NK-92 (cell line): ENCODE data around the gene KNG1.
"Not testable (repeated sequence)": the region's sequence is repeated elsewhere in the genome, so short reads cannot be mapped to it uniquely, and the experiment has no call there.

Experiments
- DNase-seq: peaks from one replicate; lab custom pipeline; 2025; ENCODE audit not compliant: unreplicated experiment; lab: John Stamatoyannopoulos, UW

The KNG1 gene

DNA sequence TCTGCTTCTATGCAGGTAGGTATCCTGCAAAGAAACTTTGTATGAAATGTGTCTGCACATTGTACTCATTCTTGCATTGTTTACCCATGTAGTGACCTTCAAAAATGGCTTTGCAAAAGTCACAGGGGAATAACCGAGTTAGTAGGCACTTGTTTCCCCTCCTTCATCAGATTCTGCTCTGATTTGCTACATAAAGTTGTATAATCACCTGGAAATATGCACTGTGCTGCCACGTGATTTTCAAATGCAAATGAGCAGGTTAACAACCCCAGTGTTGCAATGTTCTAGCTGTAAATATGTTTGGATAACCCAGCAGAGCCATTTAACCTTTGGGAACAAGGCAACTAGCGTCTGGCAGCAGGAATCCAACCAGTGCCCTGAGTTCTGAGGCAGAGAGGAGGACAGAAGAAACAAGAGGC is at the start of gene KNG1:
TSS of gene KNG1 (plus strand) at position 321 of the 419 bp plus-strand sequence. CDS start 184 bp downstream, outside the sequence.
- DNase-seq, result no peak

DNA sequence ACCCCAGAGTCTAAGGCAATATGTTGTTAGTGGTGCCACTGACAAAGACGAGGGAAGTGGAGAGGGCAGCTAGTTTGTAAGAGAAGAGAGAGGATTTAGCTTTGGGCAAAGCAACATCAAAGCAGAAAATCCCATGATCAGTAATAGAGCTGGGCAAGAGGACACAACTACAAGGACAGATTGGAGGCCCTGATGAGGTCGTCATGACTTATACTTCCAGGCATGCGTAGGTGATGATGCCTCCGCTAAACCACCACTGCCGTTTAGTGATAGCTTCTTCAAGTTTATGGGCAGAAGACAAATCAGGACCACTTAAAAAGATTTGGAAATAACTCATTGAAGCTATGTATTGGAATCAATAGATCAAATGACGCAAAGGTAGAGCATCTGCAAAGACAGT is 48.7 kb upstream of the KNG1 start:
- no peak for DNase-seq

GRCh38 chr3:186669378-186670084 is 47.6 kb upstream of the KNG1 start:
- no peak for DNase-seq

DNA sequence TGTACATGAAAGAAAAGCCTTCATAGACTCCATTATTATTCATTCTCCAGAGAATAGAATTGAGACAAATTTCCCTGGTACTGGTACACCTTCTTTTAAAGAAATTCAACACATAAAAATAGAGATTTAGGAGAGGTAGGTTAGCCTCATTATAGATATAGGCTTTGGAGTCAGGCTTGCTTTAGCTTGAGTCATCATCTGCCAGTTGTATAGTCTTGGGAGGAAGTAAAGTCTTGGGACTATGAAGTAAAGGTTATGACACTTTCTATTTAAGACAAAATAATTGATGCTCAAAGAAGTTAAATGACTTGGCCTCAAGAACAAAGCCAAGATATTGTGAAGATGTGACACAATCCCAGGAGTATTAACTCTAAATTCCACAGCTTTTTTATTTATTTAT is 47.0 kb upstream of the KNG1 start:
- no peak for DNase-seq

DNA sequence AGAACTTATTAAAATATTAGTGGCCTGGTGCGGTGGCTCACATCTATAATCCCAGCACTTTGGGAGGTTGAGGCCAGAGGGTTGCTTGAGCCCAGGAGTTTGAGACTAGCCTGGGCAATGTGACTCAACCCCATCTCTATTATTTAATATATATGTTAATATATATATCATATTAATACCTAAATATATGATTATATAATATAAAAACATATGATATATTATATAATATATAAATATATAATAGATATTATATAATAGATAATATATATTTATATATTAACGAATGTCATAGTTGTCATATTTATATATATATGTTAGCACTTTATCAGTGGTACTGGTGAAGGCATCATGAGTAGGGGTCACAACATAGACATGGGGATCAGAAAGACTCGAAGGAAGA is 46.1 kb upstream of the KNG1 start:
- DNase-seq, result no peak

- no peak for DNase-seq
Measured at GRCh38 chr3:186678604-186679003, 38.6 kb upstream of the KNG1 start.

DNA sequence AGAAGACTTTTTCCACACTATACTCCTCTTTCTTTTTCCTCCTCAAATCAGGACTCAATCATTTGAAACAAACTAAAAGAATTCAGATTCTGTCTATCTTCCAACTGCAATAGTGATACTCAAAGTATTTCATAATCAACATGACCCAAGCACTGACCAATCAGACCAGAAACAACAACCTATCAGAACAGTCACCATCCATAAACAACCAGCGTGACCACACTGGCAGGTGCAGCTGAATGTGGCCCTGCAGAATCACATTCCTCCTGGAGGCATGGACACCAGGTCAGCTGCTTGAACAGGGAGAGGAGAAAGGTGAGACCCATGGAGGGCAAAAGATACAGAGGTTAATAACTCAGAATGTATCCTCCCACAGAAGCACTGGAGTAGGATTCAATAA is 38.0 kb upstream of the KNG1 start:
- no peak for DNase-seq

DNA sequence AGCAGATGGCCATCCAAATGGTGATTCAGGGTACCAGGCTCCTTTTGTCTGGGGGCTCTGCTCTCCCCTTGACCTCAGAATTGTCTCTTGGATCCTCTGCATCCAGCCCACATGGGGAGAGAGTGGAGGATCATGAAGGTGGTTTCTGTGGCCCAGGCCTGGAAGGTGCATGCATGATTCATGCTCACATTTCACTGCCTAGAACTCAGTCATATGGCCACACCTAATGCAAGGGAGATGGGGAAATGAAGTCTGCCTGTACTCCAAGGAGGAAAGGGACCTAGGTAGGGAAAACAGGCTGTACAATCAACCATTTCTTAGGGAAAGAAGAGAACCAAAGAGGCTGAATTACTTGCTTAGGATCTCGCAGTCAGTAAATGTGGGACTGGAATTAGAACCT is 36.3 kb upstream of the KNG1 start:
- no peak for DNase-seq

GRCh38 chr3:186682812-186683211 is 34.3 kb upstream of the KNG1 start:
- DNase-seq, result no peak

DNA sequence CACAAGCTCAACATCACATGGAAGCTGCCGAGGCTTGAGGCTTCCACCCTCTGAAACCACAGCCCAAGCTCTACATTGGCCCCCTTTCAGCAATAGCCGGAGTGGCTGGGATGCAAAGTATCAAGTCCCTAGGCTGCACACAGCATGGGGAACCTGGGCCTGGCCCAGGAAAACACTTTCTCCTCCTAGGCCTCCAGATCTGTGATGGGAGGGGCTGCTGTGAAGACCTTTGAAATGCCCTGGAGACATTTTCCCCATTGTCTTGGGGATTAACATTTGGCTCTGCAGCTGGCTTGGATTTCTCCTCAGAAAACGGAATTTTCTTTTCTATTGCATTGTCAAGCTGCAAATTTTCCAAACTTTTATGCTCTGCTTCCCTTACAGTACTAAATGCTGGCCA is 33.2 kb upstream of the KNG1 start:
- no peak for DNase-seq

GRCh38 chr3:186686475-186686874 is 30.7 kb upstream of the KNG1 start:
- DNase-seq, result not testable (repeated sequence)

DNA sequence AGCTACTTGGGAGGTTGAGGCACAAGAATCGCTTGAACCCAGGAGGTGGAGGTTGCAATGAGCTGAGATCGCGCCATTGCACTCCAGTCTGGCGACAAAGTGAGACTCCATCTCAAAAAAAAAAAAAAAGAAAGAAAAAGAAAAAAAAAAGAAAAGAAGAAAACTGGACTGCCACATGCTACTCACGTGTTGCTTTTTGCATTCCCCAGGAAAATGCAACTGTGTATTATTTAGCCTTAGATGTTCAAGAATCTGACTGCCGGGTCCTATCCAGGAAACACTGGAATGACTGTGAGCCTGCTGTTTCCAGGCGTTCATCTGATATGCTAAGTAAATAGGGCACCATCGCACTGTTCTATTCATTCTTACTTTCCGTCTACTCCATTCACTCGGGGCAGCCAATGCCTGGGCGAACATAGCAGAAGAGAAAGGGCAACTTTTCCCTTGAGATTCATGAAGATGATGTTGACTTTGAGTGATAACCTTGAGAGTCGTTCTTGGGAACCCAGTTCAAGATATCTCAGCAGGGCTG is 30.0 kb upstream of the KNG1 start:
- DNase-seq, result no peak

GRCh38 chr3:186690304-186690703 is 26.9 kb upstream of the KNG1 start:
- not testable (repeated sequence) for DNase-seq

GRCh38 chr3:186691676-186692075 is 25.5 kb upstream of the KNG1 start:
- no peak for DNase-seq

DNA sequence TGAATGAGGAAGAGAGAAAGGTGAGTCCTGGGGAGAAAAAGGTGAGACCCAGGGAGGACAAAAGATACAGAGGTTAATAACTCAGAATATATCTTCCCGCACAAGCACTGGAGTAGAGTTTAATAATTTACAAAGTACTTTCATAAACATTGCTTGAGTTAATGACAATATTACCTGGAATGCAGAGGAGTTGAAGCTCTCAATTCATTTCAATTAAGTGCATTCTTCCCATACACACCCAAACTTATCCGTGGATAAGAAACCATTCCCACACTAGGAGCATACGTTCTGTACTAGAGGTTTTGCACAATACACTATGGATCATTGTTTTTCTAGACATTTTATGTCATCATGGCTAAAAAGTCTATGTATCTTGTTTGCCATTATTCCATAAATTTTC is 23.3 kb upstream of the KNG1 start:
- DNase-seq, result no peak

- no peak for DNase-seq
Measured at GRCh38 chr3:186694288-186695032, 22.7 kb upstream of the KNG1 start.

- DNase-seq, result no peak
Measured at GRCh38 chr3:186696522-186696921, 20.6 kb upstream of the KNG1 start.

- DNase-seq, result no peak
Measured at GRCh38 chr3:186697510-186697909, 19.6 kb upstream of the KNG1 start.

- no peak for DNase-seq
Measured at GRCh38 chr3:186700267-186700666, 16.9 kb upstream of the KNG1 start.

GRCh38 chr3:186702451-186702850 is 14.7 kb upstream of the KNG1 start:
- not testable (repeated sequence) for DNase-seq

GRCh38 chr3:186705882-186706780 is 11.0 kb upstream of the KNG1 start:
- no peak for DNase-seq
